Rectal smooth muscle tissue (tissue), 1 donor: ENCODE data around the gene USP7.
"Not testable (repeated sequence)": the region's sequence is repeated elsewhere in the genome, so short reads cannot be mapped to it uniquely, and the experiment has no call there.

Experiments used
- H3K27ac ChIP-seq: one replicate; pipeline ENCODE4 v1.7.0; 2013; ENCODE audit warnings: low read depth, low read length, inconsistent platforms
- H3K27me3 ChIP-seq: one replicate; pipeline ENCODE4 v1.7.0; 2013; ENCODE audit warnings: low read length; ENCODE audit not compliant: control insufficient read depth, insufficient read depth
- H3K36me3 ChIP-seq: one replicate; pipeline ENCODE4 v1.7.0; 2013; ENCODE audit warnings: low read length; ENCODE audit not compliant: control insufficient read depth, insufficient read depth
- H3K4me1 ChIP-seq: one replicate; pipeline ENCODE4 v1.7.0; 2013; ENCODE audit warnings: low read length; ENCODE audit not compliant: control insufficient read depth, insufficient read depth
- H3K4me3 ChIP-seq: one replicate; pipeline ENCODE4 v1.7.0; 2013; ENCODE audit warnings: low read length
- H3K9ac ChIP-seq: one replicate; pipeline ENCODE4 v1.7.0; 2013; ENCODE audit warnings: low read length

USP7 gene

DNA sequence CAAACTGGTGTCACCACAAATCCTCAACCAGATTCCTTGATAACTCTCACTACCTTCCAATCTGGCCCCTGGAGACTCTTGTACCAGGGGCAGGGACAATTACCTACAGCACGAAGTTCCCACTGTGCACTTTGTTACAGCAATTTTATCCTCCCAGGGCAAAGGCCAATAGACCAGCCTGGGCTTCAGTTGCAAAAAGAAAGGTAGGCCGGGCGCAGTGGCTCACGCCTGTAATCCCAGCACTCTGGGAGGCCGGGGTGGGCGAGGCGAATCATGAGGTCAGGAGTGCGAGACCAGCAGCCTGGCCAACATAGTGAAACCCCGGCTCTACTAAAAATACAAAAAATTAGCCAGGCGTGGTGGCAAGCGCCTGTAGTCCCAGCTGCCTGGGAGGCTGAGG, 36.9 kb downstream of the USP7 start:
- H3K4me1 ChIP-seq: no peaks in the 10 kb centered on the region
- no peak overlapping the region for H3K27ac ChIP-seq
- no peak overlapping the region for H3K4me3 ChIP-seq
- H3K9ac ChIP-seq: no peak overlapping the region
- H3K36me3 ChIP-seq: peaks cover 27% of the 10 kb centered on the region
- H3K27me3 ChIP-seq: no peaks in the 10 kb centered on the region

GRCh38 chr16:8925455-8925854, 38.3 kb downstream of the USP7 start:
- H3K9ac ChIP-seq: no peak overlapping the region
- no peak overlapping the region for H3K4me3 ChIP-seq
- no peak overlapping the region for H3K27ac ChIP-seq
- H3K4me1 ChIP-seq: no peaks in the 10 kb centered on the region
- H3K27me3 ChIP-seq: no peaks in the 10 kb centered on the region
- H3K36me3 ChIP-seq: peaks cover 35% of the 10 kb centered on the region

DNA sequence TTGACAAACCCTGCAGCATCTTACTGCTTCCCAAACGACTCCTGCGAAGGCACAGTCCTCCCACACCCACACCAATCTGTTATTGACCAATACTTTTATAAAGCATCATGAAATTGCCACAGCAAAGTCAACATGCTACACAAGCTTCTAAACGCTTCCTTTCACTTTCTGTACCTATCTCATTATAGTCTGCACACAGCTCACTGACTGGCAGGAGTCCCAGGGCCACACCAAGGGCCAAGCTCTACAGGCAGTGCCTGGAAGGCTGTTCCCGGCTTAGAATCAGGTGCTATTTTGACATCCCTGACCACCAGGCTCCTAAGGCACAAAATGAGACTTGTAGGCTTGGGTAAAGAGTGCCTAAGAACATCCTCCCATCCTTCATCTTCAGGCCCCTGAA, 39.5 kb downstream of the USP7 start:
- peaks cover 35% of the 10 kb centered on the region for H3K36me3 ChIP-seq

GRCh38 chr16:8923199-8923598, 40.5 kb downstream of the USP7 start:
- Histone ChIP-seq H3K9ac (no peak overlapping the region), H3K27me3 (no peaks in the 10 kb centered on the region), H3K36me3 (peaks cover 35% of the 10 kb centered on the region), H3K4me1 (no peaks in the 10 kb centered on the region), H3K27ac (no peak overlapping the region), H3K4me3 (no peak overlapping the region)

More for the DNA sequence above, 39.5 kb downstream of the USP7 start:
- Histone ChIP-seq H3K9ac (no peak overlapping the region), H3K4me1 (no peaks in the 10 kb centered on the region), H3K27ac (no peak overlapping the region), H3K4me3 (no peak overlapping the region), H3K27me3 (no peaks in the 10 kb centered on the region)

GRCh38 chr16:8921347-8921984, 42.2 kb downstream of the USP7 start:
- Histone ChIP-seq H3K27me3 (no peaks in the 10 kb centered on the region), H3K9ac (no peak overlapping the region), H3K27ac (no peak overlapping the region), H3K4me3 (no peak overlapping the region), H3K36me3 (peaks cover 35% of the 10 kb centered on the region), H3K4me1 (no peaks in the 10 kb centered on the region)

GRCh38 chr16:8920645-8921346, 42.9 kb downstream of the USP7 start:
- no peaks in the 10 kb centered on the region for H3K4me1 ChIP-seq
- no peak overlapping the region for H3K4me3 ChIP-seq
- H3K36me3 ChIP-seq: peaks cover 39% of the 10 kb centered on the region
- no peak overlapping the region for H3K9ac ChIP-seq
- H3K27ac ChIP-seq: no peak overlapping the region
- no peaks in the 10 kb centered on the region for H3K27me3 ChIP-seq

GRCh38 chr16:8919934-8920462, 43.7 kb downstream of the USP7 start:
- peaks cover 39% of the 10 kb centered on the region for H3K36me3 ChIP-seq

GRCh38 chr16:8919089-8919933, 44.4 kb downstream of the USP7 start:
- Histone ChIP-seq H3K27ac (no peak overlapping the region), H3K36me3 (peaks cover 45% of the 10 kb centered on the region), H3K9ac (no peak overlapping the region), H3K27me3 (no peaks in the 10 kb centered on the region), H3K4me1 (no peaks in the 10 kb centered on the region), H3K4me3 (no peak overlapping the region)

More at GRCh38 chr16:8919934-8920462, 43.7 kb downstream of the USP7 start:
- H3K4me1 ChIP-seq: no peaks in the 10 kb centered on the region
- H3K4me3 ChIP-seq: no peak overlapping the region
- no peak overlapping the region for H3K27ac ChIP-seq
- H3K27me3 ChIP-seq: no peaks in the 10 kb centered on the region
- H3K9ac ChIP-seq: no peak overlapping the region

- H3K4me3 ChIP-seq, H3K27ac ChIP-seq, H3K27me3 ChIP-seq, H3K4me1 ChIP-seq, H3K9ac ChIP-seq: not testable (repeated sequence)
- peaks cover 41% of the 10 kb centered on the region for H3K36me3 ChIP-seq
Observed at GRCh38 chr16:8917336-8917735, 46.4 kb downstream of the USP7 start.

DNA sequence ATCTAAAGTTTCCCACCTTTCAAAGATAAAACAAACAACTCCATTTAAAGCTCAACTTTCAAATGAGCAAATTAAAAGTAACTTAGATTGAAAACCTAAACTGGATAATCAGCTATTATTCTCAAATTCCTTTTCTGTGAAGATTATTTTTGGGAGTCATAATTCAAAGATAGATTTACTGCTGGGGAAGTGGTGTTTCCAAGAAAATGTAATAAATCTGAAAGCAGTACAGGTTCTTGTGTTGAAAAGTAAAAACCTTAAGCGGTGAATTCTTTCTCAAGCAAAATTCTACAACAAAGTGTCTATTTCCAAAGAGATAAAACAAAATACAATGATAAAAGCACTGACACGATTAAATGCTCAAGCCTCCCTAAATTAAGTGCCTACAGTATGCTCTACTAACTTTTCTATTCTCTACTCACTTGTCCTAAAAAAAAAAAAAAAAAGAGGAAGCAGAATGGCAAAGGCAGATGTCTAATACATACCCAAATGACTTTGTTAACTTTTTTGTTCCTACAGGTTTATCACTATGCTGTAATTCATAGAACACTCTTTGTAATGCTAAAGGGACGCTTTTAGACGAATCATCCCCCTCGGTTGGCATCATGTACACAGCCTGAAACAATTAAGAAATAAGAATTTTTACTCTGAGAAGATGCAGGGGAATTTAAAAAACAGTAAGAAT, 47.0 kb downstream of the USP7 start:
- Histone ChIP-seq H3K36me3 (peaks cover 42% of the 10 kb centered on the region), H3K4me1 (no peaks in the 10 kb centered on the region), H3K4me3 (no peak overlapping the region), H3K9ac (no peak overlapping the region), H3K27me3 (no peaks in the 10 kb centered on the region), H3K27ac (no peak overlapping the region)

GRCh38 chr16:8915722-8916301, 47.9 kb downstream of the USP7 start:
- Histone ChIP-seq H3K36me3 (peaks cover 42% of the 10 kb centered on the region), H3K27ac (no peak overlapping the region), H3K4me1 (no peaks in the 10 kb centered on the region), H3K9ac (no peak overlapping the region), H3K27me3 (no peaks in the 10 kb centered on the region), H3K4me3 (no peak overlapping the region)
